Transverse colon (tissue), 3 donors: Measurements from ENCODE around the gene TOMM40L.

Experiments used
- CTCF ChIP-seq, 5 experiments: fragments of 200-600 bp in 3 of 5; fragments of 450-650 bp in 2 of 5; sonication (generic) in 3 of 5; IDR thresholded peaks; 1 replicate in 2 of 5; 2 replicates in 3 of 5; pipeline ENCODE4 v1.5.1; 2016 to 2017; ENCODE audit warnings: antibody characterized with exemption in 5 of 5, inconsistent platforms in 3 of 5, mild to moderate bottlenecking in 2 of 5, moderate library complexity in 1 of 5
- POLR2A ChIP-seq: fragments of 450-650 bp; IDR thresholded peaks from one replicate; pipeline ENCODE4 v1.6.1; 2016; ENCODE audit warnings: antibody characterized with exemption, mild to moderate bottlenecking, moderate library complexity

DNA sequence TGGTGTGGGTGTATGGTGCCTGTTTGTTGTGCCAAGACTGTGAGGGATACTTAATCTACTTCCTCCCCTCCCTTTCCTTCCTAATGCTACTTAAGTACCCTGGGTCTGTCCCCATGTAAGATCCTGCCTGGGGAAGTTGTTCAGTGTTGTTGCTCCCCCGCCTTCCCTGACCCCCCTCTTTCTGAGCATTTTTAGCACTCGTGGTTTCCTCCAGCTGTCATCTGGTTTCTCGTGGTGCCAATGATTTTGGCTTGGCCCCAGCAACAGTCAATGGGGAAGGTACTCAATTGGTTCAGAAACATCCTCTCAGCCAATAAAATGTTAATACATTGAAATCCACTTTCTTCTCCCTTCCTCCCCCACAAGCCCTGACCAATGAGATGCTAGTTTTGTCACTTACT, 40.6 kb upstream of the TOMM40L start:
- TF ChIP-seq CTCF (IDR thresholded peaks at IDR 0.05) (no peak), POLR2A (no peak)
